ENCODE results near the gene CCDC107. TPM values are rescaled to one million over a fixed set of nuclear protein-coding genes. Genes with fewer than 3 reads are reported as not detected.
A peak's percentile ranks its signal among the peaks of the same experiment; 100 is the strongest.

Gene CCDC107
- total and polyA plus RNA-seq, 9 of the 15 experiments (the other 6 are each of a cell fraction or from before 2014, with no cell fraction given): 0.35 to 11.3 (median 6.9) TPM; not detected in 1

GRCh38 chr9:35664531-35665470 is 6.7 kb downstream of the CCDC107 start, which contains the start of gene ARHGEF39 (continued):
- TF ChIP-seq, protein P1, sequence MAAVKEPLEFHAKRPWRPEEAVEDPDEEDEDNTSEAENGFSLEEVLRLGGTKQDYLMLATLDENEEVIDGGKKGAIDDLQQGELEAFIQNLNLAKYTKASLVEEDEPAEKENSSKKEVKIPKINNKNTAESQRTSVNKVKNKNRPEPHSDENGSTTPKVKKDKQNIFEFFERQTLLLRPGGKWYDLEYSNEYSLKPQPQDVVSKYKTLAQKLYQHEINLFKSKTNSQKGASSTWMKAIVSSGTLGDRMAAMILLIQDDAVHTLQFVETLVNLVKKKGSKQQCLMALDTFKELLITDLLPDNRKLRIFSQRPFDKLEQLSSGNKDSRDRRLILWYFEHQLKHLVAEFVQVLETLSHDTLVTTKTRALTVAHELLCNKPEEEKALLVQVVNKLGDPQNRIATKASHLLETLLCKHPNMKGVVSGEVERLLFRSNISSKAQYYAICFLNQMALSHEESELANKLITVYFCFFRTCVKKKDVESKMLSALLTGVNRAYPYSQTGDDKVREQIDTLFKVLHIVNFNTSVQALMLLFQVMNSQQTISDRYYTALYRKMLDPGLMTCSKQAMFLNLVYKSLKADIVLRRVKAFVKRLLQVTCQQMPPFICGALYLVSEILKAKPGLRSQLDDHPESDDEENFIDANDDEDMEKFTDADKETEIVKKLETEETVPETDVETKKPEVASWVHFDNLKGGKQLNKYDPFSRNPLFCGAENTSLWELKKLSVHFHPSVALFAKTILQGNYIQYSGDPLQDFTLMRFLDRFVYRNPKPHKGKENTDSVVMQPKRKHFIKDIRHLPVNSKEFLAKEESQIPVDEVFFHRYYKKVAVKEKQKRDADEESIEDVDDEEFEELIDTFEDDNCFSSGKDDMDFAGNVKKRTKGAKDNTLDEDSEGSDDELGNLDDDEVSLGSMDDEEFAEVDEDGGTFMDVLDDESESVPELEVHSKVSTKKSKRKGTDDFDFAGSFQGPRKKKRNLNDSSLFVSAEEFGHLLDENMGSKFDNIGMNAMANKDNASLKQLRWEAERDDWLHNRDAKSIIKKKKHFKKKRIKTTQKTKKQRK (IDR thresholded peaks at IDR 0.05; ENCODE audit: borderline replicate concordance, low read depth, low read length): no peak
- TF ChIP-seq PHF20 (IDR thresholded peaks at IDR 0.05; ENCODE audit: partially characterized antibody) (no peak), C11orf30 (IDR thresholded peaks at IDR 0.05; ENCODE audit: low read depth) (no peak), STAG1 (CRISPR knock-in tag; IDR thresholded peaks at IDR 0.05; ENCODE audit: borderline replicate concordance) (no peak), CTBP1 (IDR thresholded peaks at IDR 0.05; ENCODE audit: borderline replicate concordance) (peak; percentile 51; the same call in 1 of the 2 replicates), RB1 (IDR thresholded peaks at IDR 0.05; ENCODE audit: low read depth) (peak; percentile 74; the same call in 1 of the 2 replicates), ZNF592 (IDR thresholded peaks at IDR 0.05) (peak; percentile 56; the same call in 1 of the 2 replicates), HSF4 (CRISPR knock-in tag; IDR thresholded peaks at IDR 0.05; ENCODE audit: borderline replicate concordance) (no peak), BACH1 (tag; IDR thresholded peaks at IDR 0.05) (no peak), MEIS2 (IDR thresholded peaks at IDR 0.05; ENCODE audit: partially characterized antibody) (peak; percentile 31), ZNF668 (CRISPR knock-in tag; IDR thresholded peaks at IDR 0.05) (no peak), GABPA (tag; conservative IDR thresholded peaks at IDR 0.05; ENCODE audit: low read depth) (peak; percentile 87), NCOA2 (IDR thresholded peaks at IDR 0.05; ENCODE audit: partially characterized antibody in 2 of 2) (no peak), GABPB1 (CRISPR knock-in tag; IDR thresholded peaks at IDR 0.05) (peak; percentile 82)
- TF ChIP-seq, protein P2, sequence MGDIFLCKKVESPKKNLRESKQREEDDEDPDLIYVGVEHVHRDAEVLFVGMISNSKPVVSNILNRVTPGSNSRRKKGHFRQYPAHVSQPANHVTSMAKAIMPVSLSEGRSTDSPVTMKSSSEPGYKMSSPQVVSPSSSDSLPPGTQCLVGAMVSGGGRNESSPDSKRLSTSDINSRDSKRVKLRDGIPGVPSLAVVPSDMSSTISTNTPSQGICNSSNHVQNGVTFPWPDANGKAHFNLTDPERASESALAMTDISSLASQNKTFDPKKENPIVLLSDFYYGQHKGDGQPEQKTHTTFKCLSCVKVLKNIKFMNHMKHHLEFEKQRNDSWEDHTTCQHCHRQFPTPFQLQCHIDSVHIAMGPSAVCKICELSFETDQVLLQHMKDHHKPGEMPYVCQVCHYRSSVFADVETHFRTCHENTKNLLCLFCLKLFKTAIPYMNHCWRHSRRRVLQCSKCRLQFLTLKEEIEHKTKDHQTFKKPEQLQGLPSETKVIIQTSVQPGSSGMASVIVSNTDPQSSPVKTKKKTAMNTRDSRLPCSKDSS (IDR thresholded peaks at IDR 0.05; ENCODE audit: low read depth, partially characterized antibody): no peak
- TF ChIP-seq, protein P3, sequence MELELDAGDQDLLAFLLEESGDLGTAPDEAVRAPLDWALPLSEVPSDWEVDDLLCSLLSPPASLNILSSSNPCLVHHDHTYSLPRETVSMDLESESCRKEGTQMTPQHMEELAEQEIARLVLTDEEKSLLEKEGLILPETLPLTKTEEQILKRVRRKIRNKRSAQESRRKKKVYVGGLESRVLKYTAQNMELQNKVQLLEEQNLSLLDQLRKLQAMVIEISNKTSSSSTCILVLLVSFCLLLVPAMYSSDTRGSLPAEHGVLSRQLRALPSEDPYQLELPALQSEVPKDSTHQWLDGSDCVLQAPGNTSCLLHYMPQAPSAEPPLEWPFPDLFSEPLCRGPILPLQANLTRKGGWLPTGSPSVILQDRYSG (tag; conservative IDR thresholded peaks at IDR 0.05; ENCODE audit: low read depth): no peak

All from K562 (cell line).